ENCODE data around the gene ARTN.

ARTN gene

DNA sequence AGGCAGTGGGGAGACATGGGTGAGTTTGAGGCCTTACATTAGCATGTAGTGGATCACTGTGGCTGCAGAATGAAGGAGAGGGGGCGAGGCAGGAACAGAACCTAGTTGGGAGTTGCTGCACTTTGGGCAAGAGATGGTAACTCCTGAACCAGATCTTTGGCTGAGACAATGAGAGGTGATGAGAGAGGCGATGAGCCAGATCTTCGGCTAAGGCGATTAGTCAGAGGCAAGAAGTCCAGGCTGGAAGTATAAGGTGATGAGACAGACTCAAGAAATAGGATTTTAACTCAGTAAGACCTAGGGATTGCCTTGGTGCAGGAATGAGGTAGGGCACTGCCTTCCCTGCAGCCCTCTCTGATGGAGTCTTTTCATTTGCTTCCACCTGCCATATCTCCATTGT, 9.1 kb upstream of the ARTN start:
- DNase-seq (ENCODE audit: low spot score), result no peak

DNA sequence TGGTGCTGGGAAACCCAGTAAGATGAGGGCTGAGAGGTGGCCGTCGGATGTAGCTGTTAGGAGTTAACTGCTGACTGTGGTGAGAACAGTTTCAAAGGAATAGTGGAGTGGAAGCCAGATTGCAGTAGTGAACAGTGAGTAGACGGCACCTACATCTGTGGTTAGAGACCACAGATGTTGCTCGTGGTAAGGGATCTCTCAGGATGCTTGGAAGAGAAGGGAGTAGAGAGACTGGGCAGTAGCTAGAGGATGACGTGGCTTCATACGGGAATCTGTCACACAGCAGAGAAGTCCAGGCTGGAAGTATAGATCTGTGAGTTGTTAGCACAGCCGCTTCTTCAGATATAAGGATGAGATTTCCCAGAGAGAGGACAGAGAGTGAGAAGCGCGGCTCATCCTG, 7.8 kb upstream of the ARTN start:
- no peak for DNase-seq (ENCODE audit: low spot score)

DNA sequence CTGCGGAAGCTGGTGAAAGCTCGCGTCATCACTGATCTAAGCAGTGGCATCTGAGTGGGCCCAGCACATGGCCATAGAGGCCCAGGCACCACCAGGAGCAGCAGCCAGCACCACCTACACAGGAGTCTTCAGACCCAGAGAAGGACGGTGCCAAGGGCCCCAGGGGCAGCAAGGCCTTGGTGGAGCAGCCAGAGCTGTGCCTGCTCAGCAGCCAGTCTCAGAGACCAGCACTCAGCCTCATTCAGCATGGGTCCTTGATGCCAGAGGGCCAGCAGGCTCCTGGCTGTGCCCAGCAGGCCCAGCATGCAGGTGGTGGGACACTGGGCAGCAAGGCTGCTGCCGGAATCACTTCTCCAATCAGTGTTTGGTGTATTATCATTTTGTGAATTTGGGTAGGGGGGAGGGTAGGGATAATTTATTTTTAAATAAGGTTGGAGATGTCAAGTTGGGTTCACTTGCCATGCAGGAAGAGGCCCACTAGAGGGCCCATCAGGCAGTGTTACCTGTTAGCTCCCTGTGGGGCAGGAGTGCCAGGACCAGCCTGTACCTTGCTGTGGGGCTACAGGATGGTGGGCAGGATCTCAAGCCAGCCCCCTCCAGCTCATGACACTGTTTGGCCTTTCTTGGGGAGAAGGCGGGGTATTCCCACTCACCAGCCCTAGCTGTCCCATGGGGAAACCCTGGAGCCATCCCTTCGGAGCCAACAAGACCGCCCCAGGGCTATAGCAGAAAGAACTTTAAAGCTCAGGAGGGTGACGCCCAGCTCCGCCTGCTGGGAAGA, 3.2 kb upstream of the ARTN start:
- no peak for DNase-seq (ENCODE audit: low spot score)

DNA sequence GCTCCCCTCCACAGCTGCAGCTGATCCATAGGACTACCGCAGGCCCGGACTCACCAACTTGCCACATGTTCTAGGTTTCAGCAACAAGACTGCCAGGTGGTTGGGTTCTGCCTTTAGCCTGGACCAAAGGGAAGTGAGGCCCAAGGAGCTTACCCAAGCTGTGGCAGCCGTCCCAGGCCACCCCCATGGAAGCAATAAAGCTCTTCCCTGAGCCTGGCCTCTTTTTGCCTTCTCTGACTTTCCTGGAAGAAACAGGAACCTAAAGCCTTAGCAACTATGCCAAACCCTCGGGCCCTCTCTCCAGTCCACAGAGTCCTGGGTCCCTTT, 2.7 kb upstream of the ARTN start:
- no peak for DNase-seq (ENCODE audit: low spot score)

- no peak for DNase-seq (ENCODE audit: low spot score)
Measured at GRCh38 chr1:43931711-43932660, 1.6 kb upstream of the ARTN start.

DNA sequence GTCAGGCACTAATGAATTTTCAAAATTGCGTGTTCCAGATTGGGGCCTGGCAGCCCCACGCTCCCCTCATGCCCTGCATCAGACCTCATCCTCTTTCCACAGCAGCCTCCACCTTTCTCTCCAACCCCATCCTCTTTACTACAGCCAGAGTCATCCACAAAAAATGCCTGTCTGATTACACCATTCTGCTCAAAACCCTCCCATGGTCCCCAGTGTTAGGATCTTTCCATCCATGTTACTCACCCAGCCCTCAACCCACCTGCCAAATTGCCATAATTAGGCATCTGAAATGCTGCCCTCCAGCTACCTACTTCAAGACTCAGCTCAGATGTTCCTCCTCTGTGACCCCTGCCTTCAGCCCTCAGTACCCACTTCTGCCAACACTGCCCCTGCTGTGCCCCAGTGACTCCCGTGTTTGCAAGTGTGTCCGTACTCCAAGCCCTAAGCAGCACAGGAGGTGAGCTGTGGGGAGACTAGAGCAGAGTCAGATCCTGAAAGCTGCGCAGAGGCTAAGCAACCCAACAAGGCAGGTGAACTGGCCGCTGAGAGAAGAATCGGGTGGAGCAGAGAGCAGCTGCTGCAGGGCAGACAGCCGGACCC, 715 bp upstream of the ARTN start:
- DNase-seq (ENCODE audit: low spot score), result peak; percentile 78

DNA sequence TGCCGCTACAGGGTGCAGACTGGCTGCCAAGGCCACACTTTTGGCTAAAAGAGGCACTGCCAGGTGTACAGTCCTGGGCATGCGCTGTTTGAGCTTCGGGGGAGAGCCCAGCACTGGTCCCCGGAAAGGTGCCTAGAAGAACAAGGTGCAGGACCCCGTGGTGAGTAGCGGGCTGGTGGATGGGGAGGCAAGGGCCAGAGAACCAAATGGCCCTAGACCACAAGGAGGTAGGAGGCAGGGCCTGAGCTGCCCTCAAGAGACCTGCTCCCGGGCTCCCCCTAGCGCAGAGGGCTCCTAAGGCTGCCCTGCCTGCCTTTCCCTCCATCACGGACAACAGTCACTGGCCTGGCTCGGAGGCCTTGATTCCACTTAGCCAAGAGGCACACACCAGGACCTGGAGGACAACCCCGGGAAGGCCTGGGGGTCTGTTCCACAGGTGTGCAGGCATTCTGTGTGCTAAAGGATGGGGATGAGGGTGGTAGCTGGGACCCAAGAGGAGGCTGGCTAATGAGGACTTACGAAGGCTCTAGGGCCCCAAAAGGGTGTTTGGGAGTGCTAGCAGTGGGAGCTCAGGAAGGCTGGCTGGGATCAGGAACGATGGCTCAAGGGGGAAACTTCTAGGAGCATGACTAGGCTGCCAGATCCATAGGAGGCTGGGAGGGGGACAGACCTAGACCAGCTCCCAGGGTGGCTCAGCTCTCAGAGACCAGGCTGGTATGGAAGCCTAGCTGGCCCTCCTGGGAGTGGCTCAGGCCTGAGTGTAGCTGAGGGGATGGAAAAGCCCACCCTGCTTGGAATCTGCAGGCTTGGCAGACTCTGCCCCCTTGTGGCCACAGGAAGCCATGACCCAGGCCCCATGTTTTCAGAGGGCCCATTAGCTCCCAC, 742 bp downstream of the ARTN start:
- DNase-seq (ENCODE audit: low spot score), result peak; percentile 84

- DNase-seq (ENCODE audit: low spot score), result no peak
Measured at GRCh38 chr1:43934986-43935324, 1.4 kb downstream of the ARTN start.

- no peak for DNase-seq (ENCODE audit: low spot score)
Measured at GRCh38 chr1:43935711-43936427, 2.3 kb downstream of the ARTN start.

DNA sequence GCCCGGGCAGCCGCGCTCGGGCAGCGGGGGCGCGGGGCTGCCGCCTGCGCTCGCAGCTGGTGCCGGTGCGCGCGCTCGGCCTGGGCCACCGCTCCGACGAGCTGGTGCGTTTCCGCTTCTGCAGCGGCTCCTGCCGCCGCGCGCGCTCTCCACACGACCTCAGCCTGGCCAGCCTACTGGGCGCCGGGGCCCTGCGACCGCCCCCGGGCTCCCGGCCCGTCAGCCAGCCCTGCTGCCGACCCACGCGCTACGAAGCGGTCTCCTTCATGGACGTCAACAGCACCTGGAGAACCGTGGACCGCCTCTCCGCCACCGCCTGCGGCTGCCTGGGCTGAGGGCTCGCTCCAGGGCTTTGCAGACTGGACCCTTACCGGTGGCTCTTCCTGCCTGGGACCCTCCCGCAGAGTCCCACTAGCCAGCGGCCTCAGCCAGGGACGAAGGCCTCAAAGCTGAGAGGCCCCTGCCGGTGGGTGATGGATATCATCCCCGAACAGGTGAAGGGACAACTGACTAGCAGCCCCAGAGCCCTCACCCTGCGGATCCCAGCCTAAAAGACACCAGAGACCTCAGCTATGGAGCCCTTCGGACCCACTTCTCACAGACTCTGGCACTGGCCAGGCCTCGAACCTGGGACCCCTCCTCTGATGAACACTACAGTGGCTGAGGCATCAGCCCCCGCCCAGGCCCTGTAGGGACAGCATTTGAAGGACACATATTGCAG, 3.0 kb downstream of the ARTN start:
- DNase-seq (ENCODE audit: low spot score), result peak; percentile 47

DNA sequence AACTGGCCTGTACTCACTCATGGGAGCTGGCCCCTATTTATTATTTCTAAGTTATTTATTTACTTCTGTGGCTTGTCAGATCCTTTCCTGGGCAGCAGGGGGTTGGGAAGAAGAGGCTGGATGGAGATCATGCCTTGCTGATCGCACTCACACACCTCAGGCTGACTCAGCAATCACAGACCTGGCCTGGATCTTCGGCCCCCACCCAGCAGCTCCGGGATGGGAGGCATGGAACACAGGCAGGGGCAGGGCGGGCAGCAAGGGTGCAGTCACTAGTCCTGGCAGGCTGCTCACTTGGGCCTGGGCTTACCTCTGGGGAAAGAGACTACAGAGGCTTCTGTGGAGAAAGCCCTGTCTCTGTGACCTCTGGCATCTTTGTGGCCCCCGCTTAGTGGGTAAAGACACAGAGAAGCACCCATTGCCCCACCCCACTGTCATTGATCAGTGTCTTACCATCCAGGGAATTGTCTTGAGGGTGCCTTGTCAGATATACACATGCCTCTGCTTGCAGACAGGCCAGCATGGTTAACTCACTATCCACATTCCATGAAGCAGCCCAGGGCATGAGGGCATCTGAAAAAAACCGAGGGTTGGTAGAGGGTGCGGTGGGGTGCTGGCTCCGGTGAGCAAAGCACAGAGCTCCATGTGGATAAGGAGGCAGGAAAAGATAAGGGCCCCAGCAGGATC, 3.7 kb downstream of the ARTN start:
- DNase-seq (ENCODE audit: low spot score), result no peak

DNA sequence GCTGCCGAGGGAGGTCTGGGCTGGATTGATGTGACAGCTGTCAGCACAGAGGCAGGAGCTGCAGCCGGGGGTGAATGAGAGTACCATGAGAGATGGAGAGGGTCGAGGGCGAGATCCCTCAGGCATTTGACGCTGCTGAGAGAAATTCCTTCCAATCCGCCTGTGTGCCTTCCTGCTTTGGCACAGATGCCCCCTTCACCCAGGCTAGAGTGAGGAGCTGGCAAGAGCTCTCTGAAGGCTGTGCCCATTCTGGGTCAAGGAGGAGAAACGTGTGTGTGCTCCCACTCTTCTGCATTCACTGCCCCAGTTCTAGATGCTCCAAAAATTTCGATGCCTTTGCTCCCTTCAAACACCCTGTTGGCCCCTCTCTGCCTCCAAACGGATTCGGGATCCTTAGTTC, 4.8 kb downstream of the ARTN start:
- no peak for DNase-seq (ENCODE audit: low spot score)

DNA sequence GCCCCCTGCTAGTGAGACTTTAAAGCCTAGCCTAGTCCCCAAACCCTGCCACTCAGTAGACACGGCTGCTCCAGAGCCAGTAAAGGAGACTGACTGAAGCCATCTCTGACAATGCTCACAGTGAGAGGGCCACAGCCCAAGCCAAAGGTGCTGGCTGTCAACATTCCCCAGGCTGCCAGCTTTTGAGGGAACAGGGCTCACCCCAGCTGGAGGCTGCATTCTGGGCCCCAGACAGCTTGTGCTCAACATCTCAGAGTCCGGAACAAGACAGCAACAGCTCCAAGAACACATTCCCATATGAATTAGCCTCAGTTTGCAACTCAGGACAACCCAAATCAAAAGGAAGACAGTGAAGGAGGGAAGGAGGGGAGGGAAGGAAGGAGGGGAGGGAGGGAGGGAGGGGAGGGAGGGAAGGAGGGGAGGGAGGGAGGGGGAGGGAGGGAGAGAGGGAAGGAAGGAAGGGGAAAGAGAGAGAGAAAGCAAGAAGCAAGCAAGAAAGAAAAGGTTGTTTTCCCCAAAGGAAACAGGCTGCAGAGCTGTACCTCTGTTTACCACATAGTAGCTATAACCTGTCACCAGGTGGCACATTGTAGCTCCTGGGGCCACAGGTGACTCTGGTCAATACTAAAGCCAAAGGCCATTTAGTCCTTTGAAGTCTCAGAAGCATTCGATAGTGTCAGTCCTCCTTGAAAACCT, 5.4 kb downstream of the ARTN start:
- DNase-seq (ENCODE audit: low spot score), result no peak

DNA sequence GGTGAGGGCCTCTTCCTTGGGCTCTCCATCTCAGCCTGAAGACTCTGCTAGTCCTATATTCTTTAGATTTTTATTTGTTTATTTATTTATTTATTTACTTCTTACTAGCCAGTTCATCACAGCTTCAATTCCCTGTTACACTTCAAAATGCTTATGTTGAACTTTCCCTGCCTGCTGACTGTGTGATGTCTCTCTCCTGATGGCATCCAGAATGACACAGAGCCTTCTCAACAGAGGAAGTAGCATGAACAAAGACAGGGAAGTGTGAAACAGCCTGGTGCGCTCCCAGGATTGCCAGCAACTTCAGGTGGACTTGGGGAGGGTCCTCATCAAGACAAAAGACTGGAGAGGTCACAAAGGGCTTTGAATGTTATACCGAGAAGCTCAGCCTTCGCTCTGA, 8.8 kb downstream of the ARTN start:
- no peak for DNase-seq (ENCODE audit: low spot score)

- DNase-seq (ENCODE audit: low spot score), result no peak
Measured at GRCh38 chr1:43944860-43945259, 11.3 kb downstream of the ARTN start.

- DNase-seq (ENCODE audit: low spot score), result no peak
Measured at GRCh38 chr1:43945674-43946235, 12.2 kb downstream of the ARTN start.

DNA sequence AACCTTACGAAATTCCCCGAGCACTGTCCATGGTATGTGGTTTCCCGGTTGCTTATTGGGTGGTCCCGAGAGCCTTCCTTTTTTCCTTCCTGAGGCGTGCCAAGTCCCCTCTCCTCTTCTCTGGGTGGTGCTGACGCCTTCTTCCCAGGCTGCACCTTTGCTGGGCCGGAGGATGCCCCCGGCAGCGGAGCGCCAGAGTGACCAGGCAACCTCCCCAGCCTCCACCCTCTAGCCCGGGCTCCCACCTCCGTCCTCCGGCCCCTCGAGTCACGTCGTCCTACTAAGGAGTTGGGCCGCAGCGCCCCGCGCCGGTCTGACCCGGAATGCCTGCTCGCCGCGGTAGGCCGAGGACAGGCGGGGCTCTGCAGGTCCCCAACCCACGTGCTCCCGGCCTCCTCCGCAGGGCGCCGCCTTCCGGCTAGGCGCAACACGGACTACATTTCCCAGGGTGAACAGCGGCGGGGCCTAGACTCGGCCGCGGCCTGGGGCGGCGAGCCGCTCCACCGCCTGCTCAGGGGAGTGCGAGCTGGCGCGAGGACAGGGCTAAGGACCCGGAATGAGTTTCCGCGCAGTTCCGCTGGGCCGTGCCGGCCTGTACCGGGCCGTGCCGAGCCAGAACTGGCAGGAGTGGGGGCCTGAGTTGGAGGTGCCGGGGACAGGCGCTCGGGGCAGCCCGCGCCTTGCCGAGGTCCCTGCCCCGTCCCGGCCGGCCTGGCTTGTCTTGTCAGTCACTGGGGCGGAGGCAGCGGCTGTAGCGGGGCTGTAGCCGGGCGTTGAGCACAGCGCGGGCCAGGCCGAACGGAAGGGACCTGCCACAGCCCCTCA, 12.8 kb downstream of the ARTN start, which contains the start of gene IPO13:
TSS of gene IPO13 (plus strand) at position 715 of the 825 bp plus-strand sequence. CDS start 651 bp downstream, outside the sequence.
- peak; percentile 98 for DNase-seq (ENCODE audit: low spot score)
